ENCODE measurements around the gene LRRK1. TPM values are rescaled to one million over a fixed set of nuclear protein-coding genes. Genes with fewer than 3 reads are reported as not detected.

The LRRK1 gene
- total RNA-seq, 1 donor from 2014 or later: 4.8 TPM

DNA sequence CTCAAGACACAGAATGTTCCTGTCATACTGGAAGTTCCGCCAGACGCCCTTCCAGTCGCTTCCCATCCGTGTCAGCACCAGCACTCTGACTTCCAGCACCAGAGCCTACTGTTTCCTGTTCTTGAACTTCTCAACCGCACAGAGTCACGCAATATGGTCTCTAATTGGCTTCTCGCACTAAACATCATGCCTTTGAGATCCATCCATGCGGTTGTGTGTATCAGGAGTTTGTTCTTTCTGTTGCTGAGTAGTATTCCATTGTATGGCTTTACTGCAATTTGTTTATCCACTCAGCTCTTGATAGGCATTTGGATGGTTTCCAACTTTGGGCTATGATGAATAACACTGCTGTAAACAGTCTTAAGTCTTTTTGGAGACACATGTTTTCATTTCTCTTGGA is 112.1 kb downstream of the LRRK1 start:
- TF ChIP-seq, protein P1, sequence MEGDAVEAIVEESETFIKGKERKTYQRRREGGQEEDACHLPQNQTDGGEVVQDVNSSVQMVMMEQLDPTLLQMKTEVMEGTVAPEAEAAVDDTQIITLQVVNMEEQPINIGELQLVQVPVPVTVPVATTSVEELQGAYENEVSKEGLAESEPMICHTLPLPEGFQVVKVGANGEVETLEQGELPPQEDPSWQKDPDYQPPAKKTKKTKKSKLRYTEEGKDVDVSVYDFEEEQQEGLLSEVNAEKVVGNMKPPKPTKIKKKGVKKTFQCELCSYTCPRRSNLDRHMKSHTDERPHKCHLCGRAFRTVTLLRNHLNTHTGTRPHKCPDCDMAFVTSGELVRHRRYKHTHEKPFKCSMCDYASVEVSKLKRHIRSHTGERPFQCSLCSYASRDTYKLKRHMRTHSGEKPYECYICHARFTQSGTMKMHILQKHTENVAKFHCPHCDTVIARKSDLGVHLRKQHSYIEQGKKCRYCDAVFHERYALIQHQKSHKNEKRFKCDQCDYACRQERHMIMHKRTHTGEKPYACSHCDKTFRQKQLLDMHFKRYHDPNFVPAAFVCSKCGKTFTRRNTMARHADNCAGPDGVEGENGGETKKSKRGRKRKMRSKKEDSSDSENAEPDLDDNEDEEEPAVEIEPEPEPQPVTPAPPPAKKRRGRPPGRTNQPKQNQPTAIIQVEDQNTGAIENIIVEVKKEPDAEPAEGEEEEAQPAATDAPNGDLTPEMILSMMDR (IDR thresholded peaks at IDR 0.05; ENCODE audit: unreplicated experiment): no peak
- no peak overlapping the region for H3K4me3 Mint-ChIP-seq (ENCODE audit: unreplicated experiment)
- DNase-seq (ENCODE audit: low spot score): peak; percentile 2

DNA sequence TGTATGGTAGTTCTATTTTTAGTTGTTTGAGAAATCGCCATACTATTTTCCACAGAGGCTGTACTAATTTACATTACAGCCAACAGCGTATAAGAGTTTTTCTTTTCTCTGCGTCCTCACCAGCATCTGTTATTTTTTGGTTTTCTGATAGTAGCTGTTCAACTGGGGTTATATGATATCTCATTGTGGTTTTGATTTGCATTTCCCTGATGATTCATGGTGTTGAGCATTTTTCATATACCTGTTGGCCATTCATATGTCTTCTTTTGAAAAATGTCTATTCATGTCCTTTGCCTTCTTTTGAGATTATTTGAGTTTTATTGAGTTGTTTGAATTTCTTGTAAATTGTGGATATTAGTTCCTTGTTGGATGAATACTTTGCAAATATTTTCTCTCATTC is 114.6 kb downstream of the LRRK1 start:
- H3K4me3 Mint-ChIP-seq (ENCODE audit: unreplicated experiment): no peak overlapping the region
- TF ChIP-seq, protein P1 (IDR thresholded peaks at IDR 0.05; ENCODE audit: unreplicated experiment): no peak
- no peaks in the 10 kb centered on the region for H3K9me3 Mint-ChIP-seq (ENCODE audit: unreplicated experiment)
- no peak overlapping the region for H3K27ac Mint-ChIP-seq (ENCODE audit: unreplicated experiment)
- no peaks in the 10 kb centered on the region for H3K27me3 Mint-ChIP-seq (ENCODE audit: unreplicated experiment)
- no peak for DNase-seq (ENCODE audit: low spot score)
- H3K36me3 Mint-ChIP-seq (ENCODE audit: low read depth, unreplicated experiment): no peaks in the 10 kb centered on the region
- H3K4me1 Mint-ChIP-seq (ENCODE audit: unreplicated experiment): peaks cover 3% of the 10 kb centered on the region

More for the DNA sequence above, 112.1 kb downstream of the LRRK1 start:
- H3K36me3 Mint-ChIP-seq (ENCODE audit: low read depth, unreplicated experiment): no peaks in the 10 kb centered on the region
- H3K4me1 Mint-ChIP-seq (ENCODE audit: unreplicated experiment): peaks cover 10% of the 10 kb centered on the region
- no peak overlapping the region for H3K27ac Mint-ChIP-seq (ENCODE audit: unreplicated experiment)
- no peaks in the 10 kb centered on the region for H3K9me3 Mint-ChIP-seq (ENCODE audit: unreplicated experiment)
- H3K27me3 Mint-ChIP-seq (ENCODE audit: unreplicated experiment): peaks cover 5% of the 10 kb centered on the region

DNA sequence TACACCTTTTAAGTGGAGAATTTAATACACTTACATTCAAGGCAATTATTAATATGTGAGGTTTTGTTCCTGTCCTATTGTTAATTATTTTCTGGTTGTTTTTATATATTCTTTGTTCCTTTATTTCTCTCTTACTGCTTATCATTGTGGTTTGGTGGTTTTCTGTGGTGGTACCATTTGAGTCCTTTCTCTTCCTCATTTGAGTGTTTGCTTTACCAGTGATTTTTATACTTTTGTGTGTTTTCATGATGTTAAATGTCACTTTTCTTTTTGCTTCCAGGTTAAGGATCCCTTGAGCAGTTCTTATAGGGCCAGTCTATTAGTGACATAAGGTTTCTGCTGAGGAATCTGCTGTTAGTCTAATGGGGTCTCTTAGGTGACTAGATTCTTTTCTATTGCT is 116.5 kb downstream of the LRRK1 start:
- Mint-ChIP-seq H3K9me3 (ENCODE audit: unreplicated experiment) (no peaks in the 10 kb centered on the region), H3K27ac (ENCODE audit: unreplicated experiment) (no peak overlapping the region), H3K4me3 (ENCODE audit: unreplicated experiment) (no peak overlapping the region), H3K4me1 (ENCODE audit: unreplicated experiment) (peaks cover 4% of the 10 kb centered on the region), H3K36me3 (ENCODE audit: low read depth, unreplicated experiment) (no peaks in the 10 kb centered on the region), H3K27me3 (ENCODE audit: unreplicated experiment) (no peaks in the 10 kb centered on the region)
- no peak for DNase-seq (ENCODE audit: low spot score)
- TF ChIP-seq, protein P1 (IDR thresholded peaks at IDR 0.05; ENCODE audit: unreplicated experiment): no peak

DNA sequence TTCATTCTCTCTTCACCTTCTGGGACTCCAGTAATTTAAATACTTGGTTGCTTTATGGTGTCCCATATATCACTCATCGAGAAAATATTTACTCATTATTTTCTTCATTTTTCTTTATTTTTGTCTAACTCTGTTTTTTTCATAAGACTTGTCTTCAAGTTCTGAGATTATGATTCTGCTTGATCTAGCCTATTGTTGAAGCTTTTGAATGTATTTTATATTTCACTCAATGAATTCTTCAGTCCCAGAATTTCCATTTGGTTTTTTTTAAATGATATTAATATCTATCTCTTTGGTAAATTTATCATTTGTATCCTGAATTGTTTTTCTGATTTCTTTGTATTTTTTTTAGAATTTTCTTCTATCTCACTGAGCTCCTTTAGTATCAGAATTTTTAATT is 117.0 kb downstream of the LRRK1 start:
- Mint-ChIP-seq H3K9me3 (ENCODE audit: unreplicated experiment) (no peaks in the 10 kb centered on the region), H3K4me3 (ENCODE audit: unreplicated experiment) (no peak overlapping the region), H3K36me3 (ENCODE audit: low read depth, unreplicated experiment) (no peaks in the 10 kb centered on the region), H3K4me1 (ENCODE audit: unreplicated experiment) (peaks cover 4% of the 10 kb centered on the region), H3K27ac (ENCODE audit: unreplicated experiment) (no peak overlapping the region), H3K27me3 (ENCODE audit: unreplicated experiment) (no peaks in the 10 kb centered on the region)
- TF ChIP-seq, protein P1 (IDR thresholded peaks at IDR 0.05; ENCODE audit: unreplicated experiment): no peak
- no peak for DNase-seq (ENCODE audit: low spot score)

DNA sequence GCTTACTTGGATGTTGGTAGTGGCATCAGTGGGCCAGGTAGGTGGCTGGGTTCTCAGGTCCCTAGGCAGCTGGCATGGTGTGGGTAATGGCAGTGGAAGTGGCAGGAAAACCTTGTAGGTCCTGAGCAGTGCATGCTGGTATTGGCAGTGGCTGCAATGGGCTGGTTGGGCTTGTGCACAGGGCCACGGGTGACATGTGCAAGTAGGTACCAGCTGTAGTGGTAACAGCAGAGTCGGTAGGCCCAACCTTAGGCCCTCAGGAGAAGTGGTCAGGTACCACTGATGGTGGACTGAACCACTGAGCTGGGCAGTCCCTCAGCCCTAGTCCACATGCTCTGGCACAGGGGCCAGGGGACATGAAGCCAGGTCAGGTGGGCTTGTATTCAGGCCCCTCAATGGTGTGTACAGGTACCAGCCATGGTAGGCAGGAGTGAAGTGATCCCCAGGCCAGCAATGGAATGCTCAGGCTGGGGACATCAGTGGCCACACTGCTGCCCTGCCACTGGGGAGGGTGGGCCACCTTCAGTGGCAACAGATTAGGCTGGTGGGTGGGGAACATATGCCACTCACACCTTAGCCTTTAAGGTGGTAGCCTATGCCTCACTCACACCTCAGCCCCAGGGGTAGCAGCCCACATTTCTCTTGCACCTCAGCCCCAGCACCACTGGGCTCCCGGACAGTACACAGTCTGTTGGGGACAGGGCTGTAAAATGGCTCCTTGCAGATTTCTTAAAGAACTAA is 118.1 kb downstream of the LRRK1 start:
- Mint-ChIP-seq H3K4me1 (ENCODE audit: unreplicated experiment) (peaks cover 4% of the 10 kb centered on the region), H3K27ac (ENCODE audit: unreplicated experiment) (no peak overlapping the region), H3K27me3 (ENCODE audit: unreplicated experiment) (no peaks in the 10 kb centered on the region), H3K36me3 (ENCODE audit: low read depth, unreplicated experiment) (no peaks in the 10 kb centered on the region), H3K9me3 (ENCODE audit: unreplicated experiment) (no peaks in the 10 kb centered on the region), H3K4me3 (ENCODE audit: unreplicated experiment) (no peak overlapping the region)
- DNase-seq (ENCODE audit: low spot score): no peak
- TF ChIP-seq, protein P1 (IDR thresholded peaks at IDR 0.05; ENCODE audit: unreplicated experiment): no peak

All from endothelial cell (in vitro differentiated cells).